Stimulated activated CD8-positive, alpha-beta memory T cell treated with anti-CD3 and anti-CD28 coated beads, Interleukin-15, amount 100 ng/mL, for 1 hour (primary cell): ENCODE data around the gene MUC21.

Experiments
- DNase-seq: peaks from one replicate; pipeline ENCODE4 v3.0.0-alpha.2; 2020; ENCODE audit warnings: low read depth

The MUC21 gene

DNA sequence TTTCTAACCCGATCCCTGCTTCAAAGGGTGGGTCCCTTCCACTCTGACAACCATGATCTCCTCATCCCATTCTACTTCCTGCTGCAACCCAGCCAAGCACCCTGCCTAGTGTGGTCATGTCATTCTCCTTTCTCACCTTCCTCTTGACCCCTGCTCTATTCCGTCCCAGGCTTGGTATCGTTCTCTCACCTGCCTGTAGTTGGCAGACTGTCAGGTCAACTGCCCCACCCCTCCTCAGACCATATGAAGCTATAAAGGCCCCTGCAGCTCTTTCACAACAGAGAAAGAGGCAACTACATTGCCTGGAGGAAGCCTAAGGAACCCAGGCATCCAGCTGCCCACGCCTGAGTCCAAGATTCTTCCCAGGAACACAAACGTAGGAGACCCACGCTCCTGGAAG, at the start of gene MUC21:
Gene MUC21 (plus strand): TSS at position 280 of the 400 bp plus-strand sequence. CDS start 241 bp downstream, outside the sequence.
- no peak for DNase-seq

DNA sequence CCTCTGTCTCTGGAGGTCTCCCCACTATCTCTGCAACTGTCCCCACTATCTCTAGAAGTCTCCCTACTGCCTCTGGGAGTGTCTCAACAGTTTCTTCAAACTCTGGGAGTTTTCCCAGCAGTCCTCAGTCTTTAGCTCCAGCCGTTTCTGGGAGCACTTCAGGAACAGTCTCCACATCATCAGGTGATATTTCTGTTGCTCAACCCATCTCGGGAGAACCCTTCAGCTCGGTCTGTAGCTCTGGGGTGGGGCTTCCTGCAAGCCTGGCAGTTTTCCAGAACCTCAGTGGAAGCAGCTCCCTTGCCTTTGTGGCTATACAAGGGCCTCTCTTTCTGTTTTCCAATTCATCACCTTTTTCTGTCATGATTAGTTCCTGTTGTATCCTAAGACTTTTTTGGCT, 48.5 kb upstream of the MUC21 start:
- DNase-seq, result no peak

- DNase-seq, result no peak
These were observed 46.3 kb upstream of the MUC21 start for GRCh38 chr6:30937265-30937664.

DNA sequence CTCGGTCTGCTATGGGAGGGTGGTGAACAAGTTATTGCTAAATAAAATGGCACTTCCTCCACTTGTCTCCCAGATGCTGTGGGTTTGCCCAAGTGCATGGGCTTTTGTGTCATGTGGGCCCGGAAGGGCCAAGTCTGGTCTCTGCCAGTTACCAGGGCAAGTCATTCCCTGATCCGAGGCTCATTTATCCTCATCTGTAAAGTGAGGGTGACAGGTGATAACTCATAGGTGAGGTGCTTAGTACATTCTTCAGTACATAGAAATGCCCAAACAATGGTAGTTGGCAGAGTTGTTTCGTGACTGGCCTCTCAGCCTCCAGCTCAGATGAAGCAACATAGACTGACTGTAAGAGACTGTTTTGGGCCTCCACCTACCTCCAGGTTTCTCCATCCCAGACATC, 44.8 kb upstream of the MUC21 start:
- no peak for DNase-seq

GRCh38 chr6:30939473-30939872, 44.0 kb upstream of the MUC21 start:
- DNase-seq, result no peak

DNA sequence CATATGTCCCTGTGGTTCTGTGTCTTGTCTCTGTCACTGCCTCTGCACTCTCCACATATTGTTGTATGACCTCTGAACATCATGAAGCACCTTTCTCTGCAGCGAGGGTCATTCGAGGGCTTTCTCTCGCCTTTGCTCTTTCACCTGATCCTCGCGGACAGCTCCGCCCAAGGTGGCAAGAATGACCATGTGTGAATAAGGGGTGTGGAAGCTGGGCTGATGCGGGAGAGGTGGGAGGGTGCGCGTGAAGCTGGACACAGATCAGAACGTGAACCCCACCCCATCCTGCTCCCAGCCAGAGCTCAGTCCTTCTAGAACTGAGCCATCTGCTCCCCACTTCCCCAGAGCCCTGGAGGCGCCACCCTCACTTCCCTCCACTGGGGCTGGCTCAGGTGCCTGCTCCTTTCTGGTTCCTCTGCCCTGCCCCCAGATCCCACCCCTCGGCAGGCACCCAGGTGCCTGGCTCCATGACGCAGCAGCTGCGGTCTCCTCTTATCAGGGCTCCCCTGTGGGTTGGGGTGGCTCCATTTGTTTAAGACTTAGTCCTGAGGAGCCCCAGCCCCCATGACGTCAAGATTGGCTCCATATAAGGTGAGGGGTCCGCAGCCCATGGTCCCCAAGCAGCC, 43.0 kb upstream of the MUC21 start, which contains the start of gene MUCL3:
Gene MUCL3 (plus strand): TSS at position 613 of the 626 bp plus-strand sequence. CDS start 27 bp downstream, outside the sequence.
- DNase-seq, result no peak

- no peak for DNase-seq
These were observed 41.0 kb upstream of the MUC21 start for GRCh38 chr6:30942338-30943060.

DNA sequence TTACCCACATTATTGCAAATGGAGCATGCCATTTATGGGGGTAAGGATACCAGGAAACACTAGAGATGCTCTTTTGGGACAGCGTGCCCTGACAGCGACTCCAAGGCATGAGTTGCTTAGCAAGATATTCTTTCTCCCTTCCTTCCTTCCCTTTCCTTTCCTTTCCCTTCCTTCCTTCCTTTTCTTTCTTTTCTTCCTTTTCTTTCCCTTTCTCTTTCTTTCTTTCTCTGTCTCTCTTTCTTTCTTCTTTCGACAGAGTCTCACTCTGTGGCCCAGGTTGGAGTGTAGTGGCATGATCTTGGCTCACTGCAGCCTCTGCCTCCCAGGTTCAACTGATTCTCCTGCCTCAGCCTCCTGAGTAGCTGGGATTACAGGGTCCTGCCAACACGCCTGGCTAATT, 39.5 kb upstream of the MUC21 start:
- DNase-seq, result no peak

DNA sequence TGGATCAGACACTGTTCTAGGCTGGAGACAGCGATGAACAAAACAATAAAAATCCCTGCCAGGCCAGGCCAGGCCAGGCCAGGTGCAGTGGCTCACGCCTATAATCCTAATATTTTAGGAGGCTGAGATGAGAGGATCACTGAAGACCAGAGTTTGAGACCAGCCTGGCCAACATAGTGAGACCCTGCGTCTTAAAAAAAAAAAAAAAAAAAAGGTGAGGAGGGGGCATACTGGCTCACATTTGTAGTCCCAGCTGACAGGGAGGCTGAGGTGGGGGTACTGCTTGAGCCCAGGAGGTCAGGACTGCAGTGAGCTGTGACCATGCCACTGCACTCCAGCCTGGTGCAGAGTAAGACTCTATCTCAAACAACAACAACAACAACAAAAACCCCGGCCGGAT, 38.2 kb upstream of the MUC21 start:
- no peak for DNase-seq

- DNase-seq, result no peak
These were observed 36.3 kb upstream of the MUC21 start for GRCh38 chr6:30947231-30947630.

DNA sequence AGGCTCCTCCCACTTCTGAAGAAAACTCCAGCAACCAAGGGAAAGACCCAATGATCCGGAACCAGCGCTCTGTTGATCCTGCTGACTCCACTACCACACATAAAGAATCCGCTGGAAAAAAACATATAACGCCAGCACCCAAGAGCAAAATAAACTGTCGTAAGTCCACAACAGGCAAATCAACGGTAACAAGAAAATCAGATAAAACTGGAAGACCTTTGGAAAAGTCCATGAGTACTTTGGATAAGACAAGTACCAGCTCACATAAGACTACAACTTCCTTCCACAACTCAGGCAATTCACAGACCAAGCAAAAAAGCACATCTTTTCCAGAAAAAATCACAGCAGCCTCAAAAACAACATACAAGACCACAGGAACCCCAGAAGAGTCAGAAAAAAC, 34.7 kb upstream of the MUC21 start:
- no peak for DNase-seq

- no peak for DNase-seq
These were observed 31.5 kb upstream of the MUC21 start for GRCh38 chr6:30951907-30952469.

GRCh38 chr6:30954631-30955366, 28.7 kb upstream of the MUC21 start:
- no peak for DNase-seq

- DNase-seq, result peak; percentile 50
These were observed 28.0 kb upstream of the MUC21 start for GRCh38 chr6:30955367-30956042.

DNA sequence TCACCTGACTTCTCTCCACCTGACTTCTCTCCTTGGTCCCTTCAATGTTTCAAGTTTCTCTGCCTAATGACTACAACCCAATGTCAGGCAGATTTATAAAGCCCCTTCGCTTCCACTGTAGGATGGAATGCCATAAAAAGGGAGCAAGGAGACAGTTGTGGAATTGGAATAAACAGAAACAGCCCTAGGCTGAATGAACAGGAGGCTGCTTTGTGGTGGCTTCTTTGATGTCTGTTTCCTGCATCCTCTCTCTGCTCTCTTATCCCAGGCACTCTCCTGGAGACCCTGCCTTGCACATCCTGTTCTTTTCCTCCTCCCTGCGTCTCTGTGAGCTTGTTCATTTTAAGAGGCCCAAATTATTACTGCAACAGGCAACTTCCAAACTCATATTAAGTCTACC, 25.8 kb upstream of the MUC21 start:
- no peak for DNase-seq

- DNase-seq, result no peak
These were observed 22.4 kb upstream of the MUC21 start for GRCh38 chr6:30960907-30961673.

DNA sequence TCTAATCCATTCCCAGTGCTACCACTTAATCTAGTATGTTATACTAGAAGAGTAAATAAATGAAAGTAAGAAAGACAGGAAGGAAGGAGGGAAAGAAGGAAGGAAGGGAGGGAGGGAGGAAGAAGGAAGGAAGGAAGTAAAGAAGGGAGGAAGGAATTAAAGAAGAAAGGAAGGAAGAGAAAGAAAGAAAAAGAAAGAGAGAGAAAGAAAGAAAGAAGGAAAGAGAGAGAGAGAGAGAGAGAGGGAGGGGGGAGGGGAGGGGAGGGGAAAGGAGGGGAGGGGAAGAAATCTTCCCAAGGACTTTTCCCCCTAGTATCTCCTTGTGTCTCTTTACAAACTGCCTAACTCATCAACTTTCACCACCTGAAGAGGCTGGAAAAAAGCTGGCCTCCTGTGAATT, 20.8 kb upstream of the MUC21 start:
- no peak for DNase-seq

GRCh38 chr6:30963641-30964040, 19.9 kb upstream of the MUC21 start:
- DNase-seq, result no peak

GRCh38 chr6:30964075-30964474, 19.4 kb upstream of the MUC21 start:
- DNase-seq, result no peak

- no peak for DNase-seq
These were observed 18.3 kb upstream of the MUC21 start for GRCh38 chr6:30965140-30965601.

- DNase-seq, result no peak
These were observed 17.4 kb upstream of the MUC21 start for GRCh38 chr6:30966154-30966553.
